SIG-M5 treated with dmso at 0.1 percent for 504 hours (cell line): Measurements from ENCODE around the gene LY6G6F.
"Not testable (repeated sequence)": the region's sequence is repeated elsewhere in the genome, so short reads cannot be mapped to it uniquely, and the experiment has no call there.

Source experiments
- DNase-seq: peaks from one replicate; lab custom pipeline; 2025; ENCODE audit not compliant: unreplicated experiment; lab: John Stamatoyannopoulos, UW

The LY6G6F gene

DNA sequence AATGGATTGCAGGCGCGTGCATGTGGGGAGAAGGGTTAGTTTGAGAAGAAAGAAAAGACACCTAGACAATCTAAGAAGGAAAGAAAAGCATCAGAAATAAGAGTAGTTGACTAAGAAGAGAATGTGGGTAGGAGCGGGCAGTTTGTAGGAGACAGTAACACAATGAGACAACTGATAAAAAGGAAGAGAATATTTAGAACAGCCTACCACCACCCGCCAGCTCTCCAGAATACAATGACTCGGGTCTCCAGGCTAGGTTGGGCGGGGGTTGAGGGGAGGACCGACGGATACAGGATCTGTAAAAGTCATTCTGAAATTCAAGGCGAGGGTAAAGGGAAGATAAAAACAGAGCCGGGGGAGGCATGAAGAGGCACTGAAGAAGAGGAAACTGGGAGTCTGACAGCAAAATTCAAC, 4.3 kb upstream of the LY6G6F start:
- DNase-seq, result no peak

DNA sequence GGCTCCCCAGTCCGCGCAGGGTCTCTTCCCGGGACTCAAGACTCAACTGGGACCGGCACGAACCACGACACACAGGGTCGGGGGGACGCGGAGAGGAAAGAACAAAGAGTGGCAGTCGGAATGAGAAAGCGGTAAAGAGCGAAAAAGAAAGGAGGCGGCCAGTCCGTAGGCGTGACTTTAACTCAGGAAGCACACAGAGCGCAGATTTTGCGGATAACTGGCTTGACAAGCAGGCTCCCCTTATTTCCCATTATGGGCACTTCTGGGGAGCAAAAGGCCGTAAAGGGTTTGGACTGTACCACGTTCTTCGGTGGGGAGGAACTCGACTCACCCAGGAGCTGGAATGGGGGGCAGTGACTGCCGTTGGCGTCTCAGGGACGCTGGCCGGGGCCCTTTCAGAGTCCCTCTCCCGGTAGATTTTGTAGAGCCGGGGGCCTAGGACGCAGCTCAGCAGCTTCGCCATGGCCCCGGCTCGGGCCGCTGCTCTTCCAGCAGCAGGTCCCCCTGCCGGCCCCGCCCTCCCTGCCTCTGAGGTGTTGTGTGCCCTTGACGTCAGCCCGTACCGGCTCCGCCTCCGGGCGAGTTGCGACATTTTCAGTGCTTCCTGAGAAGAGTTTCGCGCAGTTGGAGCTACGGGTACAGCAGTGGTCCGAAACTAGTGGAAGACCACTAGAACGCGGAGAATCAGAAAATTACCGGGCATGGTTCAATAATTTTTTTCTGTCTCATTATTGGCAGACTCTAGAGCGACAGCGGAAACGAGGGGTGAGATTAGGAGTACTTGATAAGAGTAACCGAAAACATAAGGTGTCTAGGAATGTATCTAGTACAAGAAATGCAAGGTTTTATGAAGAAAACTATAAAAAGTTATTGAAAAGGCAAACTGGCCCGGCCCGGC, 3.6 kb upstream of the LY6G6F start, which contains the start of gene ABHD16A:
ABHD16A (minus strand) TSS at position 506 of the 898 bp plus-strand sequence; CDS start at position 463, 43 bp downstream.
- peak; percentile 97 for DNase-seq

DNA sequence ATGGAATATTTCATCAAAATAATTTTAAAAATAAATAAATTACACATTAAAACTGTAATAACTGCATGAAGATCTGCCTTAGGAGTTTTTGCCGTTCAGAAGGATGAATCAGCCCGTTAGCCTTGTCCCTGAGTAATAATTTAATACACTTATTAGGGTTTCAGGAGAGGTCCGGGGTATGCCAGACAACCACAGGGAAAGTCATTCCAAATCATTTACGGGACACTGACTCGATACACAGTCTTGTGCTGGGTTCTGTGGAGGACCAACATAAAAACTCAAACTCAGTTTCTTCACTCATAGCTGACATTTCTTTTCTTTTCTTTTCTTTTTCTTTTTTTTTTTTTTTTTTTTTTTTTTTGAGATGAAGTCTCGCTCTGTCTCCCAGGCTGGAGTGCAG, 735 bp upstream of the LY6G6F start:
- DNase-seq, result no peak

DNA sequence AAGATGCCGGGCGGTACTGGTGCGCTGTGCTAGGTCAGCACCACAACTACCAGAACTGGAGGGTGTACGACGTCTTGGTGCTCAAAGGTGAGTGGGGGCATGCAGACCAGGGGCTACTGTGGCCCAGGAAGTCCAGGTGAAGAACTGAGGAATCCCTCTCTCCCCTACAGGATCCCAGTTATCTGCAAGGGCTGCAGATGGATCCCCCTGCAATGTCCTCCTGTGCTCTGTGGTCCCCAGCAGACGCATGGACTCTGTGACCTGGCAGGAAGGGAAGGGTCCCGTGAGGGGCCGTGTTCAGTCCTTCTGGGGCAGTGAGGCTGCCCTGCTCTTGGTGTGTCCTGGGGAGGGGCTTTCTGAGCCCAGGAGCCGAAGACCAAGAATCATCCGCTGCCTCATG, 1.0 kb downstream of the LY6G6F start:
- DNase-seq, result no peak

DNA sequence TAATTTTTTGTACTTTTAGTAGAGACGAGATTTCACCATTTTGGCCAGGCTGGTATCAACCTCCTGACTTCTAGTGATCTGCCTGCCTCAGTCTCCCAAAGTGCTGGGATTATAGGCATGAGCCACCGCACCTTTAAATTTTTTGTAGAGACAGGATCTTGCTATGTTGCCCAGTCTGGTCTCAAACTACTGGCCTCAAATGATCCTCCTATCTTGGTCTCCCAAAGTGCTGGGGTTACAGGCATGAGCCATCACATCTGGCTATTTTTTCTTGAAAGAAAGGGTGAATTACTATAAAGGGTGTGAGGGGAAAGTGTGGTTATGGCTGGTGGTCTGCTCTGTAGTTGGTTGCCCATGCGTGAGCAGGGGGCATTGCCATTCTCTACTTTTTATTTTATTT, 1.6 kb downstream of the LY6G6F start:
- no peak for DNase-seq

DNA sequence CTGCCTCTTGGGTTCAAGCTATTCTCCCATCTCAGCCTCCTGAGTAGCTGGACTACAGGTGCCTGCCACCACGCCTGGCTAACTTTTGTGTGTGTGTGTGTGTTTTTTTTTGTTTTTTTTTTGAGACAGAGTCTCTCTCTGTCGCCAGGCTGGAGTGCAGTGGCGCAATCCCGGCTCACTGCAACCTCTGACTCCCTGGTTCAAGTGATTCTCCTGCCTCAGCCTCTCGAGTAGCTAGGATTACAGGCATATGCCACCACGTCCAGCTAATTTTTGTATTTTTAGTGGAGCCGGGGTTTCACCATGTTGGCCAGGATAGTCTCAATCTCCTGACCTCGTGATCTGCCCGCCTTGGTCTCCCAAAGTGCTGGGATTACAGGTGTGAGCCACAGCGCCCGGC, 2.5 kb downstream of the LY6G6F start:
- DNase-seq, result not testable (repeated sequence)

DNA sequence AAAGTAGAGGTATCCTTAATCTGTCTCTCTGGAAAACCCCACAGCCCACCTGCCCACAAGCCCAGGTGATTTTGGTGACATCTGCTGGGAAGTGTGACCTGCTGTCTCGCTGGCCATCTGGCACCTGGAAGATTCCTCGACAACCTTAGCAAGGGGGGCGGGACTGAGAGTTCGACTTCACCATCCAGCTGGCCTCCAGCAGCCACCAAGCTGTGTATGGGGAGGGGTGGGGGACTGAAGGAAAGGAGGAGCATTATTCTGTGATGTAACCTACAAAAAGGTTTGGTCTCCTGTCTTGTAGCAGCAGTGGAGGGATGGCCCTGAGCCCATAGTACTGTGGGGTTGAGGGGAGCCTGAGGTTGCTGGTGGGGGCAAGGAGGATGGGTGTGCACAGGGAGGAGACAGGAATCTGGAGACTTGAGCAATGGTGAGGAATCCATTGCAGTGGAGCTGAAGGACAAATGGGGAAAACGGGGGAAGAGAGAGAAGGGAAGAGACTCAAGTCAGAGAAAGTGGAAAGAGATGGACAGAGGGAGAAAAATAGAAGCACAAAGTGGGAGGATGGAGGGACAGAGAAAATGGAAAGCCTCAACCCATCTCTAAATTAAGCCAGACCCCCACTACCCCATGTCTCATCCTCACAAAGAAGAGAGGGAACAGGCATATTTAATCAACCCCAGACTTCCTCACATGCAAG, 4.0 kb downstream of the LY6G6F start:
- no peak for DNase-seq

DNA sequence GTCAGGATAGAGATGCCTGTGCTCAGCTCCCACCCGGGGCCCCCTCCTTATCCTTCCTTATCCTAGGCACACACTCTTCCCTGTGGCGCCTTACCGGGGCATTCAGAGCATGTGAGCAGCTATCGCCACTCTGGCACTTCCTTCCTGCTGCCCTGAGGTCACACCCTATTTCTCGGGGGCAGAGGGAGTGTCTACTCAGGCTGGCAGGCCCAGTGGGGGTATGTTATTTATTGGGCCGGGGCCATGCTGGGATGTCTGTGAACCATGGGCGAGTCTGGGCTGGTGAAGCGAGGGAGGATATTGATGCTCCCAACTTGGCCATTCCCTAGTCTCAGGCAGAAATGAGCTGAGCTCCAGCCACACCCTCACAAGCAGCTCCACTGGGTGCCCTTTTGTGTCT, 4.6 kb downstream of the LY6G6F start:
- no peak for DNase-seq

DNA sequence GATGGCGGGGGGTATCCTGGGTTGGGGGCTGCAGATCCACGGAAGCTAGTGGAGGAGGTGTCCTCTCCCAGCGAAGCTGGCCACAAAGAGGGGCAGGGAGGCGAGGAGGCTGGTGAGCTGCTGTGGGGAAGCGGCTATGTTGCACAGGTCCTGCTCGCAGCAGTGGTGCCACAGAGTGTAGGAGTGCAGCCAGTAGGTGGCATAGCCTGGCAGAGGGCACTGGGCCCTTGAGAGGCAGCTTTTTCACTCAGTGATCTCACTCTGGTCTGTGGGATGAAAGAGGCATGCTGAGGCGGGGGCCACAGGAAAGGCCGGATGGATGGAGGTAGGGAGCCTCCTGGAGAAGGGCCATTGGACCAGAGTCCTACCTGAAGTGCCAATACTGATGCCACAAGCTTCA, 5.6 kb downstream of the LY6G6F start:
- DNase-seq, result no peak

DNA sequence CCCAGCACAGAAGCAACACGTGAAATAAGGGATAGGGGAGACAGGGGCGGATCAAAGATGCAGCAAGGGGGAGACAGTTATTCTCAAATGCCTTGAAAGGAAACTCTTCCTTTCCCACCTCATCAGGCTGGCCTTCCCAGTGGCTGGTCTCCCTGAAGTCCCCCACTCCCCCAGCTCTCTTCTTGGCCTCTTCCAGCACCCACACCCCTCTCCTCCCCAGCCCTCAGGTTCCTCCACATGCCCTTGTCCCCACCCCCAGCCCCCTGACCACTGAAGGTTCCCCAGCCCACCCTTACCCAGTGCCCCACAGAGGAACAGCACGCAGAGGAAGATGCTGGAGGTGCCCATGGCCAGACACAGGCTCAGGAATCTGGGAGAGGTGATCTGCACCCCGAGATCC, 6.8 kb downstream of the LY6G6F start:
- DNase-seq, result no peak

DNA sequence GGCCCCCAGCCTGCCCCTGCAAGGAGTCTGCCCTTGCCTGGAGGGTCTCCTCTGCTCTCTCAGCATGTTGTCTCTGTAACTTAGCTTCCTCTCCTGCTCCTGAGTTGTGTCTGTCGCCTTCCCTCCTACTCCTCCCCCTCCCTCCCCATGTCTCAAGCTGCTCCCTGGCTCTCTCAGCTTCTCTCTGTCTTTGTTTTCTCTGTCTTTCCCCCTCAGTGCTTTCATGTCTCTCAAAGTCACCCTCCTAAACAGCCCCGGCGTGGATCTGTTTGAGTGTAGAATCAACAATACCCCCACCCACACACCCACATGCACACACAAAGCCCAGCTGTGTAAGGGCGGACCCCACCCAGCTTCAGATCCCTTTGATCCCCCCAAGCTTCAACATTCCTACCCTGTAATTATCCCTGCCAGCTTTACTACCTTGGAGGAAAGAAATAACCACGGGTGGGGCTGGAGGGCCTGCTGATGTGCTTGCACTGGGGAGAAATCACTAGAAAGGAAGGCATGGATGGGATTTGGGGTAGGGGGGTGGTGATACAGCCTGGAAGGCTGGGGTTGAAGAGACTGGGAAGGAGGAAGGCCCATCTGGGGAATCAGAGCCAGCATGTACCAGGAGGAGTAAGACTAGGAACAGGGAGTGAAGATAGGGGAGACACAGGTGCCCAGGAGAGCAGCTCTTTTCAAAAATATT, 7.5 kb downstream of the LY6G6F start:
- DNase-seq, result no peak

DNA sequence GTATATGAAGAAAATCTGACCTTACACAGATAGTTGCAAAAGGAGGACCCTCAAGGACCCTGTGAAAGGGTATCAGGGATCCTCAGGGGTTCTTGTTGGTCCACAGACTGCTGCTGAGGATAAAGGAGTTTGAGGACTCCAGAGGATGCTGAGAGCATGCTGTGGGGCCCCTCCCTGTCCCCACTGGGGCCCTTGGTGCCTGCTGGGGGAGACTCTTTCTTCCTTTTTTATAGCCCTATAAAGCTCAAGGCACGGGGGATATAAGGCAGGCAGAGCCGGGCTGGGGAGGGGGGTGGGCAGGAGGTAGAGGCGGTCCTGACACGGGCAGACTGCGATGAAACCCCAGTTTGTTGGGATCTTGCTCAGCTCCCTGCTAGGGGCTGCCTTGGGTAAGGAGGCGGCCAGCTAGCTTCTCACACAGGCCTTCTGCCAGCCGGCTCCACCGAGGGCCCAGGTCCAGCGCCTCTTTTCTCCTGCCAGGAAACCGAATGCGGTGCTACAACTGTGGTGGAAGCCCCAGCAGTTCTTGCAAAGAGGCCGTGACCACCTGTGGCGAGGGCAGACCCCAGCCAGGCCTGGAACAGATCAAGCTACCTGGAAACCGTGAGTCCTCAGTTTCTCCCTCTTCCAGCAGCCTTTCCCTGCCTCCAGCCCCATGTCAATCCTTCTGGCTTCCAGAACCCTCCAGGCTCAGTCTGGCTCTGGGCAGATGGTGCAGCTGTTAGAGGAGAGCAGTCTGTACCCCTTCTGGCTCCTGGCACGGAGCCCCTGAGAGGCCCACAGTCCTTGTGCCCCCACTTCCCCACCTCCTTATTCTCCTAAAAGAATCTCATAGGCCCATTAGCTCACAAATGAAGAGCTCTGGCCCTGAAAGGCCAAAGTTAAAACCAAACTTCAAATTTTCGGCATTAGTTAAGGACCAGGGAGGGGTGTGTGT, 8.6 kb downstream of the LY6G6F start, which contains the start of gene LY6G6D:
LY6G6D (plus strand) TSS at position 327 of the 937 bp plus-strand sequence; CDS start at position 335, 8 bp downstream.
- DNase-seq, result no peak

DNA sequence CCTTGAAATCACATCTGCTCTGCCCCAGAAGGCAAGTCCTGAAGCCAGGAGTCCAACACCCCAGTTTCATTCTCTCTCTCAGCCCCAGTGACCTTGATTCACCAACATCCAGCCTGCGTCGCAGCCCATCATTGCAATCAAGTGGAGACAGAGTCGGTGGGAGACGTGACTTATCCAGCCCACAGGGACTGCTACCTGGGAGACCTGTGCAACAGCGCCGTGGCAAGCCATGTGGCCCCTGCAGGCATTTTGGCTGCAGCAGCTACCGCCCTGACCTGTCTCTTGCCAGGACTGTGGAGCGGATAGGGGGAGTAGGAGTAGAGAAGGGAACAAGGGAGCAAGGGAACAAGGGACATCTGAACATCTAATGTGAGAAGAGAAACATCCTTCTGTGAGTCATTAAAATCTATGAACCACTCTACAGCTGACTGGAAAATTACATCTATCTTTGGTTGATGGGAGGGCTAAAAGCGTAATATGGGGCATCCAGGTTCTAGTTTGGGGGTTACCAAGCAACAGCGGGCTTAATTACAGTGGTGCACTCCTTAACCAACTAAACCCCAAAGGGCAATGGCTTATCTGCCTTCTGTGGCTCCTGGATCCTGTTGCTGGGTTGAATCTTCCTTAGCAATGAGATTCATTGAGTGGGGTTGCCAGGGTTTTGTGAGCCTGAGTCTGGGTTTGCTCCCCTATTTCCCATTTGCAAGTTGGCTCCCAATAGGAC, 11.0 kb downstream of the LY6G6F start:
- DNase-seq, result peak; percentile 8

DNA sequence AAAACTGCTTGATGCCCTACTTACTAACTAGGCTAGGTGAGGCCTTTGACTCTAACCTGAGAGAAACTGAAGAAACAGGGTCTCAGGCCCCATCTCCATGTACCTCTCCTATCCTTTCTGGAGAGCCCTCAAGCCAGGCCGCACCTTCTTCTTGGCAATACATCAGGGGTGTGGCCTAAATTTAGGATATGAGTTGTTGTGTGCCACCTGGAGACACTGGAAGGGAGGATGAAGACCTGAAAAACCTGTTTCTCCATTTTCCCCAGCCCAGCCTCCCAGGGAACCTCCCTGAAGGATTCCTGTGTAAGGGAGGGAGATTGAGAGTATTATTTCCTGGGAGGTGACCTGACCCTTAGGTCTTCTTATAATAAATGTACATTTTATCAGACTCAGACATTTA, 11.6 kb downstream of the LY6G6F start:
- peak; percentile 37 for DNase-seq

DNA sequence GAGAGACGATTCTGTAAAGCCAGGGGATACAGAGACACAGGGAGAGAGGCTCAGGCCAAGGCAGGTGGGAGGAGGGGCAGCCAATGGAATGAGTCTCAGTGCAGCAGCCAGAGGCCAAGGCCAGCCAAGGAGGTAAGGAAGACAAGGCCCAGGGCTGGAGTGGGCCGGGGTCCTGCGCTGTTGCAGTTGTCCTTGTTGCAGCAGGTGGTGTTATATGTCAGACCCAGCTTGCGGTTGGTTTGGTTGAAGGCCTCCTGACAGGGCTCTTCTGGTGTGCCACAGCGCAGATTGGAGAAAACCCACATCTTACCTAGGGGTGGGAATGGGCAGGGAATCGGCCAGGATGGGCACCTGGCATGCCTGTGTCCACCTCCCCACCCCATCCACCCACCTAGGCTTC, 12.3 kb downstream of the LY6G6F start:
- no peak for DNase-seq

DNA sequence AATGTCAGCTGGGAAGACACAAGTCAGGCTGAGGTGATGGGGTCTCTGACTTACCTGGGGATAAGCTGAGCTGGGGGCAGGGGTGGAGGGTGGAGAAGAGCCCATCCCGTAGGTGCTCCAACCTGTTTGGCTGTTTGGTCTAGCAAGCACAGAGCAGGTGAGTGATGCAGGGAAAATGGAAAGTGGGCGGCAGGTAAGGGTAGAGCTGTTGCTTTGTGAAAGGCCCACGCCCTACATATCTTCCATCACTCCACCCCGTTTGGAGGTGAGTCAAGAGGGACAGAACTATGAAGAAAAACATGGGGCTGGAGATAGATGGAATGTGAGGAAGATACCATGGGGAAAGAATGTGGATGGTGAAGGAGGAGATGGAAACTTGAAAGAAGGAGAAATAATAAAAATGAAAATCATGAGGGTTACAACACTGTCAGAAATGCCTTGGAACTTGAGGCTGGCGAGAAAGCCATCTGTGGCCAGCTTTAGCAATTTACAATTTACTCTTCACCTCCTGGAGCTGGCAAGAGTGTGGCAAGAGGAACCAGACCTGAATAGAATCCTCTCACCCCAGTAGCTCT, 13.6 kb downstream of the LY6G6F start:
- no peak for DNase-seq

DNA sequence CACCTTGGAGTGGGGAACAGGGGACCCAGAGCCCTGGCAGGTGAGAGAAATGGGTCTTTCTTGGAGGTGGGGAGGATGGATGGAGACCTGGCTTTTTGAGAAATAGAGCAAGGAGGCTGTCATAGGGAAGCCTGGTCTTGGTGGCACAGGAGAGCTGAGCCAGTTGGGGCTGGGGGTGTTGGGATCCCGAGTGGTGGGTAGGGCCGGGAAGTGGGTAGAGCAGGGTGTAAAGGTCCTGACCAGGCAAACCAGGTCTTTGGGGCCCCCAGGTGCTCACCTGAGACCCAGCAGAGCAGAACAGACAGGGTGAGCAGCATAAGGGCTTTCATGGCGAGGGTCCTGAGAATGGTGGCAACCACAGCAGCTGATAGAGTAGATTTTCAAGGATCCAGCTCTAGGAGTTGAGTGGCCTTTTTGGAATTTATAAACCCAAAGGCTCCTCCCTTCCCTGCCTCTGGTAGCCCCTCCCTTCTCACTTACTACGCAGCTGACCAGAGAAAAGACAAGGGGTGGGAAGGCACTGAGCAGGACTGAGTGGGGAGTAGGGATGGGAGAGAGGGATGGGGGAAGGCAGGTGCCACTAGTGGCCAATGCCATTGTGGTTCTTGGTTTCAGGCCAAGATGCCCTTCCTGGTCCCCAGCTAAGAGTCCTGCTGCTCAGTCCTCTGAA, 14.8 kb downstream of the LY6G6F start, which contains the start of gene LY6G6C:
LY6G6C (minus strand) TSS at position 396 of the 670 bp plus-strand sequence; CDS start at position 329, 67 bp downstream.
- DNase-seq, result no peak

DNA sequence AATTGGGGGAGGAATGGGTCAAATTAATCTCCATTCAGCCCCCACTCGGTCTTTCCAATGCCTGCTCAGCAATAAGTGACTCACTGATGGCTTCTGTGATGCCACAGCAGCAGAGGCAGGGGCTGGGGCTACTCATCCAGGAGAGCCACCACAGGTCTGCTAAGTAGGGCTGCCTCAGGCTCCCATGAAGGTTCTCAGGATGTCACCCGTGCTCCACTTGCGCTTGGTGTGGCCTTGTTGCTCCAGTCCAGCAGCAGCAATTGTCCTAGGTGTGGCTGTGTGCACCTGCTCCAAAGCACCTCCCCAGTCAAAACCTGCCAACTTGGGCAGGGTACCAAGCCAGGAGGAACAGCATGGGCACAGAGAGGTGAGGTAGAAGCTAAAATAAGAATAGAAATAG, 15.5 kb downstream of the LY6G6F start:
- DNase-seq, result no peak
